Left ventricle myocardium inferior (tissue), 1 donor: ENCODE data around the gene MYOZ3. TPM values are rescaled to one million over a fixed set of nuclear protein-coding genes. Genes with fewer than 3 reads are reported as not detected.
A peak's percentile ranks its signal among the peaks of the same experiment; 100 is the strongest.

Source experiments
- DNase-seq: peaks from one replicate; pipeline ENCODE4 v3.0.0-alpha.2; 2020
- H3K27ac ChIP-seq: fragments of 200-600 bp; replicated peaks from 2 replicates; pipeline ENCODE4 v1.8.0; 2021
- H3K27me3 ChIP-seq: fragments of 200-600 bp; 2 replicates; pipeline ENCODE4 v1.8.0; 2021; ENCODE audit warnings: low read depth
- H3K36me3 ChIP-seq: fragments of 200-600 bp; 2 replicates; pipeline ENCODE4 v1.8.0; 2021
- H3K4me1 ChIP-seq: fragments of 200-600 bp; 2 replicates; pipeline ENCODE4 v1.8.0; 2021
- H3K4me3 ChIP-seq: fragments of 200-600 bp; 2 replicates; pipeline ENCODE4 v1.8.0; 2021; ENCODE audit warnings: mild to moderate bottlenecking, moderate library complexity
- H3K9me3 ChIP-seq: fragments of 200-600 bp; replicated peaks from 2 replicates; pipeline ENCODE4 v1.8.0; 2021
- intact Hi-C: fragments of 100-400 bp; cut with micrococcal nuclease; formaldehyde crosslinking; loops from one replicate; pipeline ENCODE4 v1.11.0; 2022
- total RNA-seq: library from RNA; stranded (reverse); fragmentation: NEBNext Ultra II Directional; extraction: Animal tissue kit (Norgen Biotek cat#: 25700); gene quantifications from one replicate; pipeline ENCODE4 v1.2.1, GENCODE V29; 2021
- TF ChIP-seq, protein P1 (sequence below): fragments of 200-600 bp; IDR thresholded peaks from 2 replicates; pipeline ENCODE4 v1.8.0; 2021; ENCODE audit warnings: antibody characterized with exemption, mild to moderate bottlenecking, borderline replicate concordance
- donor health status: DM: no; HTN: yes; CAD: no; lungs with severe emphysema.

The MYOZ3 gene
- total RNA-seq, 1 donor from 2014 or later, result 6.2 TPM

DNA sequence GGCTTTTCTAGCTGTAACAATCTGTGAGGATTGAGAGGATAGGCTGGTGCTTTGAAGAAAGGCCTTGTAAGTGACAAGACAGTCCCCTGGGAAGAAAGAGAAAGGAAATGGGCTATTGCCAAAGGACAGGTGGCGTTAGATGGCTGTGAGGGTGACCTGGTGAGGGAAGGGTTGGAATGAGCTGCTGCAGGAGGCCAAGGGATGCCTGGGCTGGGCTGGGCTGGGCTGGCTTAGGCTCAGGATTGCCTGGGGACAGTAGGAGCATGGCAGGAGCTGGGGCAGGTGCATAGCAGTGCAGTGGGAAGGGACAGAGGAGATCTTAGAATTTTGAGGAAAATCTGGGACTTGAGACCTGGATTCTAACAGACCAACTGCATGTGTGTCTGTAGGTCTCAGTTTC, 9.7 kb upstream of the MYOZ3 start:
- H3K4me1 ChIP-seq, result peaks cover 88% of the 10 kb centered on the region
- intact Hi-C loops, result no loop called here

DNA sequence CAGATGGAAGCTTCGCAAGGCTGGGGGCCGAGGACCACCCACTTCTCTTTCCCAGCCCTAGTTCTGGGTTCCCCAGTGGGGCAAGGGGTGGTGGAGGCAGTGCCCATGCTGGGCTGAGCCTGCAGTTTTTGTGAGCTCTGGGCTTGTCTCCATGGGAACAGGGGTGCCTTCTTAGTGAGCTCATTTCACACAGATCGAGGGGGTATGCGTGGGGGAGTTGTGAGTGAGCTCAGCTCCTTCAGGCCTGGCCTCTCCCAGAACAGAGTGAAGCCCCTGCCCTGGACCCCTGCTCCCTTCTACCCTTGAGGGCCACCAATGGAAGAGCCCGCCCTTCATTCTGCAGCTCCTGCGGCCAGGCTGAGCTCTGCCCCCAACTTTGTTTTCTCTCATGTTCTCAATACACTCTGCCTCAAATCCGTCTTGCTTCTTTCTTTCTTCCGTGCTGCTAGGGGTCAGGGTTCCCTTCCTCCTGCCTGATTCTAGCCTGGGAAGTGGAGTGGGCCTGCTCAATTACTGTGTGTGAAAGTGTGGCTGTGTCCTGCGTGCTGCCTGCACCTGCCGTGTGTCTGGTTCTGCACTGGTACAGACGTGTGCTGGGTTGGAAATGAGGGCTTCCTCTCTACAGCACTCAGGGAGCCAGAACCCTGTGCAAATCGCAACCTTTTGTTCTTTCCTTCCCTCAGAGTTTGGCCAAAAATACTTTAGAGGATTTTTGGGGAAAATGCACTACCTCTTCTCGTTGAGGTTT, 9.0 kb upstream of the MYOZ3 start:
- TF ChIP-seq, protein P1, sequence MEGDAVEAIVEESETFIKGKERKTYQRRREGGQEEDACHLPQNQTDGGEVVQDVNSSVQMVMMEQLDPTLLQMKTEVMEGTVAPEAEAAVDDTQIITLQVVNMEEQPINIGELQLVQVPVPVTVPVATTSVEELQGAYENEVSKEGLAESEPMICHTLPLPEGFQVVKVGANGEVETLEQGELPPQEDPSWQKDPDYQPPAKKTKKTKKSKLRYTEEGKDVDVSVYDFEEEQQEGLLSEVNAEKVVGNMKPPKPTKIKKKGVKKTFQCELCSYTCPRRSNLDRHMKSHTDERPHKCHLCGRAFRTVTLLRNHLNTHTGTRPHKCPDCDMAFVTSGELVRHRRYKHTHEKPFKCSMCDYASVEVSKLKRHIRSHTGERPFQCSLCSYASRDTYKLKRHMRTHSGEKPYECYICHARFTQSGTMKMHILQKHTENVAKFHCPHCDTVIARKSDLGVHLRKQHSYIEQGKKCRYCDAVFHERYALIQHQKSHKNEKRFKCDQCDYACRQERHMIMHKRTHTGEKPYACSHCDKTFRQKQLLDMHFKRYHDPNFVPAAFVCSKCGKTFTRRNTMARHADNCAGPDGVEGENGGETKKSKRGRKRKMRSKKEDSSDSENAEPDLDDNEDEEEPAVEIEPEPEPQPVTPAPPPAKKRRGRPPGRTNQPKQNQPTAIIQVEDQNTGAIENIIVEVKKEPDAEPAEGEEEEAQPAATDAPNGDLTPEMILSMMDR, result no peak
- H3K4me1 ChIP-seq, result peaks cover 86% of the 10 kb centered on the region
- no peaks in the 10 kb centered on the region for H3K27me3 ChIP-seq
- intact Hi-C loops, result no loop called here
- H3K36me3 ChIP-seq, result peaks cover 47% of the 10 kb centered on the region
- no peak for DNase-seq
- peak overlapping the region; percentile 97 for H3K27ac ChIP-seq
- no peak overlapping the region for H3K4me3 ChIP-seq
- no peaks in the 10 kb centered on the region for H3K9me3 ChIP-seq

More for the DNA sequence above, 9.7 kb upstream of the MYOZ3 start:
- H3K27ac ChIP-seq, result peak overlapping the region; percentile 97
- H3K9me3 ChIP-seq, result no peaks in the 10 kb centered on the region
- TF ChIP-seq, protein P1, result no peak
- H3K36me3 ChIP-seq, result peaks cover 47% of the 10 kb centered on the region
- DNase-seq, result no peak
- H3K27me3 ChIP-seq, result no peaks in the 10 kb centered on the region
- H3K4me3 ChIP-seq, result no peak overlapping the region

DNA sequence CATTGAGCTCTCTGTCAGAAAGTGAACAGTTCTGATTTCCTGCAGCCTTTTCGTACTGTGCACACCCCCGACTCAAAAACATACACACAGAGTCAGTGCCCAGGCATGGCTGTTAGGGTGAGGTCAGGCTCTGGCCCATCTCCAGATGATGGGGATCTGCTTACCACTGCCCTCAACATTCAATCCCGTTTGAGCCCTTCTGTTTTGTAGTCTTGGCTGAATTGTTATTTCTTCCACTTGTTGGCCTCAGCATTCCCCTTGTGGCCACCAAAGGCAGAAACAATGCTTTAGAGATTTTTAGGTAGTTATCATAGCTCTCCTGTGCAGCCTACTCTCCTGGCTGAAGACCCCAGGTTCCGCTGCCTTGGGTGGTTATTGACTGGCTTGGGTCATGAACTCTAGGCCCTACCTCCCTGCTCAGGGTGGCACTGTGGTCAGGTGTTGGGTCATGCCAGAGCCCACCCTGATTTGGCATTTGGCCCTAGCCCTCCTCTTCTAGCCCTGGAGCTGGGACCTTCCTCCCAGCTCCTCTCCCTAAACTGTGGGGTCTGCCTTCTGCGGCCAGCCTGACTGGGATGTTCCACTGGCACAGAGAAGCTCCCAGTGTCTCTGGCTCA, 7.8 kb upstream of the MYOZ3 start:
- DNase-seq, result no peak
- H3K4me3 ChIP-seq, result no peak overlapping the region
- peaks cover 86% of the 10 kb centered on the region for H3K4me1 ChIP-seq
- TF ChIP-seq, protein P1, result no peak
- no peaks in the 10 kb centered on the region for H3K9me3 ChIP-seq
- H3K27ac ChIP-seq, result peak overlapping the region; percentile 62
- intact Hi-C loops, result no loop called here
- H3K36me3 ChIP-seq, result peaks cover 44% of the 10 kb centered on the region
- H3K27me3 ChIP-seq, result no peaks in the 10 kb centered on the region

DNA sequence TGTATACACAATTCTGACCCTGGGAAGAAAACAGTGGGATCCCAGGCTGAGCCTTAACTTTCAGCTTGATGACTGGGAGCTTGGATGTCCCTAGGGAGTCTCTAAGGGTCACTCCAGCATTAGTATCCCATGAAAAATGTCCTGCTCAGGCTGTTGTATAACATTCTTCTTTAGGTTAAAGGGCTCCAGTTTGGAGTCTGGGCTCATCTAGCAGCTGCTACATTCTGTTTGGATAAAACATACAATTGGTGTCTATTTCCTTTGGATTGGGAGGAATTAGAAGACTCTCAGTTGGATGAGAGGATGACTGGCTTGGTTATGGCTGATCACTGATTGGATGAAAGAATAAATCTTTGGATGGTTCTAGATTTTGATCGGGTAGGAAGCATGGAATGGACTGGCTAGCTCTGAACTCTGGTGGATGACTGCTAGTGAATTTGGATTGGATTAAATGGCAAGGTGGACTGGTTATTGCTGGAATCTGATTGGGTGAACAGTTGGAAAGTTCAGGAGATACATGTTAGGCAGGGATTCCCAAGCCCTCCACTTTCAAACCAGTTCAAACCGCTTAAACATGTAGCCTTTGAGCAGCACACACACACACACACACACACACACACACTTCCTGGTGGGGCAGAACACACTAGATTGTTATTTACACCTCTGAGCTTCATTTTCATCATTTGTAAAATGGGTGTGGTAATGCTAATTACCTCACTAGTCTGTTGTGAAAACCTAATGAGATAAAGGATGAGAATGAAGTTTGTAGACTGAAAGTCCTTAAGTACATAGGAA, 7.1 kb upstream of the MYOZ3 start:
- Histone ChIP-seq H3K4me3 (no peak overlapping the region), H3K27me3 (no peaks in the 10 kb centered on the region), H3K9me3 (no peaks in the 10 kb centered on the region), H3K4me1 (peaks cover 86% of the 10 kb centered on the region), H3K27ac (peak overlapping the region; percentile 62), H3K36me3 (peaks cover 37% of the 10 kb centered on the region)
- TF ChIP-seq, protein P1, result no peak
- intact Hi-C loops, result no loop called here
- DNase-seq, result no peak

DNA sequence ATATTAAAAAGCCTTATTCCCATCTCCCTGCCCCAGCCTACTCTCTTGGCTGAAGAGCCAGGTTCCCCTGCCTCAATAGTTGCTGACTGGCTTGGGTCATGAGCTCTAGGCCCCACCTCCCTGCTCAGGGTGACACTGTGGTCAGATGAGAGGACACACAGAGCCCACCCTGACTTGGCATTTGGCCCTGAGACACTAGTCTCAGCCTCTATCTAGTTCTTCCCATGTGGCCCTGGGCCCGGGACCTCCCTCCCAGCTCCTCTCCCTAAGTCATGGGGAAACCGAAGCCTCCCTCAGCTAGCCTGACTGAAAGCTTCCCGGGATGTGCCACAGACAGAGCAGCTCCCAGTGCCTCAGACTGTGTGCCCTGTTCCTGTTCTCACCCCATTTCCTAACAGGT, 5.8 kb upstream of the MYOZ3 start:
- Histone ChIP-seq H3K27me3 (no peaks in the 10 kb centered on the region), H3K27ac (peak overlapping the region; percentile 94), H3K4me3 (no peak overlapping the region), H3K4me1 (peaks cover 86% of the 10 kb centered on the region), H3K9me3 (no peaks in the 10 kb centered on the region), H3K36me3 (peaks cover 24% of the 10 kb centered on the region)
- no peak for DNase-seq
- TF ChIP-seq, protein P1, result no peak
- intact Hi-C loops, result loop anchor here (5.0 kb wide), 2 partner anchors 68 to 93 kb away; no protein-coding TSS in a partner anchor
